Measurements from ENCODE around the gene REV3L.

Gene REV3L

DNA sequence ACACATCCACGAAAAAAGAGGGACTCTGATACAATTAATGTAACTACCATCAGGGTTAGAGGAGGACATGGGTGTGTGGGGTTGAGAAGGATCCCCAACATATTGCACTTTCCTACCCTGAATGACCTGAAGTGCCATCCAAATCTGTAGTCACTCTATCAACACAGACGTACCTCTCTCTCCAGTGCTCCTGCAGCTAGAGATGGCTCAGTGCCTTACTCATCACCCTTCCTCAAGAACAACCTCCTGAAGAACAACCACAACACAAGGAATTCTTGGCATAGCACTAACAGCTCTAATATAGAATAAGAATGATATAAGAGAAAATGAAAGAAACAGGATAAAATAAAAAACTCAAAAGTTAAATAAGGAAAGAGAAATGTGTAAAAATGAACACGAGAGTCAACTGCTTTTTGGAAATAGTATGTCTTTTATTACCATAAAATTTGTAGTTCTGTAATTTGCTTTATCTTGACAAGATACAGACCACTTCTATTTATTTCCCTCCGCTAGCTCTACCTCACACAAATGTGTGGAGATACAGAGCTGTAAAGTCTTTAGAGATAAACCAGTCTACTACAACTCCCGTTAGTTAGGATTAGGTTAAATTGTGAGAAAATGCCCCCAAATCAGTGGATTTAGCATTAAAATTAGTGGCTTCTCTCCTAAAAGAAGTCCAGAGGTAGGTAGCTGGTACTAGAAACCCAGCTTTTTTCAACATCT, 63.9 kb downstream of the REV3L start:
- TF ChIP-seq, protein P1, sequence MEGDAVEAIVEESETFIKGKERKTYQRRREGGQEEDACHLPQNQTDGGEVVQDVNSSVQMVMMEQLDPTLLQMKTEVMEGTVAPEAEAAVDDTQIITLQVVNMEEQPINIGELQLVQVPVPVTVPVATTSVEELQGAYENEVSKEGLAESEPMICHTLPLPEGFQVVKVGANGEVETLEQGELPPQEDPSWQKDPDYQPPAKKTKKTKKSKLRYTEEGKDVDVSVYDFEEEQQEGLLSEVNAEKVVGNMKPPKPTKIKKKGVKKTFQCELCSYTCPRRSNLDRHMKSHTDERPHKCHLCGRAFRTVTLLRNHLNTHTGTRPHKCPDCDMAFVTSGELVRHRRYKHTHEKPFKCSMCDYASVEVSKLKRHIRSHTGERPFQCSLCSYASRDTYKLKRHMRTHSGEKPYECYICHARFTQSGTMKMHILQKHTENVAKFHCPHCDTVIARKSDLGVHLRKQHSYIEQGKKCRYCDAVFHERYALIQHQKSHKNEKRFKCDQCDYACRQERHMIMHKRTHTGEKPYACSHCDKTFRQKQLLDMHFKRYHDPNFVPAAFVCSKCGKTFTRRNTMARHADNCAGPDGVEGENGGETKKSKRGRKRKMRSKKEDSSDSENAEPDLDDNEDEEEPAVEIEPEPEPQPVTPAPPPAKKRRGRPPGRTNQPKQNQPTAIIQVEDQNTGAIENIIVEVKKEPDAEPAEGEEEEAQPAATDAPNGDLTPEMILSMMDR (IDR thresholded peaks at IDR 0.05; ENCODE audit: insufficient read depth, low read length, poor library complexity, severe bottlenecking): no peak
- no peak for DNase-seq (ENCODE audit: extremely low read depth, insufficient read length)
- peaks cover 1% of the 10 kb centered on the region for H3K36me3 ChIP-seq (ENCODE audit: control insufficient read depth, insufficient read depth, low read length)
- no peaks in the 10 kb centered on the region for H3K27me3 ChIP-seq (replicated peaks; ENCODE audit: control insufficient read depth, insufficient read depth, low read length)
- H3K4me3 ChIP-seq (replicated peaks; ENCODE audit: low read depth, low read length): no peak overlapping the region

DNA sequence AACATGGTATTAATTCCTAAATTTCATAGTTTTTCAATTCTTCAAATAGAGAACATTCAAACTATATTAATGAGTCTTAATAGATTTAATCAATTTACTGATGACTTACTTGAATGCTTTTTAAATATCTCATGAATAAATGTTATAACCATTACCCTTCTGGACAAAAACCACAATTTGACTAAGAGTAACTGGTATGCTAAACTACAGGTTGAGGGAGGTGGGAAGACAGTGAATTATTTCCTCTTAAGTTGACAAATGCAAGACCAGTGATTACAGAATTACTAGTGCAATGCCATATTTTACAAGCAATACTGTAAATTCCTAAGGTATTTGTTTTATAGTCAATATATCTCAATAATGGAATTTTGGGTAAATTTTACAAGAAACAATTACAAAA, 65.1 kb downstream of the REV3L start:
- Histone ChIP-seq H3K4me3 (replicated peaks; ENCODE audit: low read depth, low read length) (no peak overlapping the region), H3K27me3 (replicated peaks; ENCODE audit: control insufficient read depth, insufficient read depth, low read length) (no peaks in the 10 kb centered on the region), H3K36me3 (ENCODE audit: control insufficient read depth, insufficient read depth, low read length) (peaks cover 1% of the 10 kb centered on the region)
- DNase-seq (ENCODE audit: extremely low read depth, insufficient read length): no peak
- TF ChIP-seq, protein P1 (IDR thresholded peaks at IDR 0.05; ENCODE audit: insufficient read depth, low read length, poor library complexity, severe bottlenecking): no peak

DNA sequence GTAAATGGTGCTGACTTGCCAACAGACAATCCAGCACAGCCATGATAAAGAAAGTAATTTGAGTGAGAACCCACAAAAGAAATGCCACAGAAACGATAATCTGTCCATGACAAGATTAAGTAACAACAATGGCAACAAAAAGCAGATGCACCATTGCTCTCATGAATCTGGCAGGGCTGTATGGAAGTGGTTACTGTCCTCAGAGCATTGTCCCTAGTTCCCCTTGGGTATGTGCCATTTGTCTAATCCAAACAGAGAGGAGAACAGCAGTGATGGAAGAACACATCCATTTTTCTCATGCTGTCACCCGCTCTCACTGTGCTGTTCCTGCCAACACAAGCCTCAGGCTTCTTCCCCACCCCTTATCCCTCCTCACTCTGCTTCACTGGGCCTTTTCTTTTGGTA, 65.8 kb downstream of the REV3L start:
- Histone ChIP-seq H3K27me3 (replicated peaks; ENCODE audit: control insufficient read depth, insufficient read depth, low read length) (no peaks in the 10 kb centered on the region), H3K4me3 (replicated peaks; ENCODE audit: low read depth, low read length) (no peak overlapping the region), H3K36me3 (ENCODE audit: control insufficient read depth, insufficient read depth, low read length) (peaks cover 1% of the 10 kb centered on the region)
- TF ChIP-seq, protein P1 (IDR thresholded peaks at IDR 0.05; ENCODE audit: insufficient read depth, low read length, poor library complexity, severe bottlenecking): no peak
- DNase-seq (ENCODE audit: extremely low read depth, insufficient read length): no peak

DNA sequence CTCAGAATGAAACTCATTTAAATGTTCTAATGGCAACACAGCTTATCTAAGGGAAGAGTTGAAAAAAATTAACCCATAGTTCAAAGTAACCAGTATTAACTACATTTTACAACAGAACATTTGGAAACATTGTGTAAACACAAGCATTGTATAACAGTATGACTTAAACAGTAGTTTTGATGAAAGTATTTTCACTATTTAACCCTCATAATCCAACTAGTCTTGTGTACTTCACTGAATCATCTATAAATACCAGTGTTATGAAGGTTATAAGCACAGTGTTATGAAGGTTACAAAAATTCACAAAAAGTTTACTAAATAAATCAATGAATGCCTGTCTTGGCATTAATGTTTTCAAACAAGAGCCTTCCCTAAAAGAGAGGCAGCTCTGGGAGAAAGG, 66.5 kb downstream of the REV3L start:
- peaks cover 1% of the 10 kb centered on the region for H3K36me3 ChIP-seq (ENCODE audit: control insufficient read depth, insufficient read depth, low read length)
- no peak for DNase-seq (ENCODE audit: extremely low read depth, insufficient read length)
- H3K27me3 ChIP-seq (replicated peaks; ENCODE audit: control insufficient read depth, insufficient read depth, low read length): no peaks in the 10 kb centered on the region
- H3K4me3 ChIP-seq (replicated peaks; ENCODE audit: low read depth, low read length): no peak overlapping the region
- TF ChIP-seq, protein P1 (IDR thresholded peaks at IDR 0.05; ENCODE audit: insufficient read depth, low read length, poor library complexity, severe bottlenecking): no peak

DNA sequence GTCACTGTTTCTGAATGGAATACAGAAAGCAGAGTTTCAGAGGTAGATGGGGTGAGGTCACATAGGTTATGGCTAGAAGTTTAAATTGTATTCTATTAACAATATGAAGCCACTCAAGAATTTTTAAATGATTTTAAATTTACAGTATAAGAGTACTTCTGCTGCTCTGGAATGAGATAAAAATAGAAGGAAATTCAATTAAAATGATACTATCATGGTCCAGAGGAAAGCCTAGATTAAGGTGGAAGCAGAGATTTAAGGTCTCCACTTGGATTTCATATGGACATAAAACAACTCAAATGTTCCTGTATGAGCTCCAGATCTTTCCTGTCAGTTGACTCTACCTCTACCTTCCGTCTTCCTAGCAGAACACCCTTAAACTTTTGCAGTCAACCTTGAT, 68.6 kb downstream of the REV3L start:
- Histone ChIP-seq H3K36me3 (ENCODE audit: control insufficient read depth, insufficient read depth, low read length) (peaks cover 1% of the 10 kb centered on the region), H3K27me3 (replicated peaks; ENCODE audit: control insufficient read depth, insufficient read depth, low read length) (no peaks in the 10 kb centered on the region), H3K4me3 (replicated peaks; ENCODE audit: low read depth, low read length) (no peak overlapping the region)
- DNase-seq (ENCODE audit: extremely low read depth, insufficient read length): no peak
- TF ChIP-seq, protein P1 (IDR thresholded peaks at IDR 0.05; ENCODE audit: insufficient read depth, low read length, poor library complexity, severe bottlenecking): no peak
